ENCODE results near the gene EIF3K. TPM values are rescaled to one million over a fixed set of nuclear protein-coding genes. Genes with fewer than 3 reads are reported as not detected.

EIF3K gene
- total and polyA plus RNA-seq, 2 of the 13 experiments (the other 11 are each of a cell fraction or from before 2014, with no cell fraction given), result 179 to 258 TPM

DNA sequence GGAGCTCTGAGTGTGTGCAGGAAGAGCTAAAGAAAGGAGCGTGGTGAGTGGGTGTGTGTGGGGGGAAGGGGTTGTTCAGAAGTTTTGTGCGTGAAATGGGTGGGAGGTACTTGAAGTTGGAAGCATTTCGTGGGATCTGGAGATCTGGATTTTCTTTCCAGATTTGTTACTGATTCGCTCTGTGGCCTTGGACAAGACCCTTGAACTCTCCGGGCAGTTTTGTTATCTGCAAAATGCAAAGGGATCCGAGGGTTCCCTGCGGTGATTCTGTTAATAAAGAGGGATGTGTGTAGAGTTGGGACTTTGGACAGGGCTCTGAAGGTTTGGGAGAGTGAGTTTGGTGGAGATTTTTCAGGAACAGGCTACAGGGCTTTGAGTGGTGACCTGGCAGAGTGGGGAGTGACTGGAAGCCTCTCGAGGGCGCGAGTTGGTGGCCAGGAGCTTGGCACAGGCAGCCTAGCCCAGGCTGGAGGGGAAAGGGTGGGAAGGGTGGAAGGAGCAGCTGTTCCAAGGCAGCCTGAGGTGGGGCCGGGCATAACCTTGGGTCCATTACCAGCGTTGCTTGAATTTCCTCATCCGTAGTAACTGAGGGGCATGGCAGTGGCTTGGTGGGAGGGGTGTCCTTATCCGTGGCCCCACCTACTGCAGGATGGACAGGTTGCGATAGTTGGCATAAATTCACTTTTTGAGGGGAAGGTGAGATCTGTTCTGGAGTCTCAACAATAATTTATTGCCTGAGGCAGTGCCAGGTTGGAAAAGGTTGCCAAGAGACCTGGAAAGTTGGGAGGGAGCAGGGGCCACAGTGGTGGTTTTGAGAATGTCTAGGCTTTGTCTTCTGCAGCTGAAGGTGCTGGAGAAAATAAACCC is 30.6 kb downstream of the EIF3K start (continued):
- TF ChIP-seq THYN1 (CRISPR knock-in tag; IDR thresholded peaks at IDR 0.05; ENCODE audit: borderline replicate concordance, low read depth) (no peak), ZNF296 (CRISPR knock-in tag; conservative IDR thresholded peaks at IDR 0.05) (no peak), PHB2 (IDR thresholded peaks at IDR 0.05; ENCODE audit: partially characterized antibody) (no peak), ZSCAN12 (CRISPR knock-in tag; IDR thresholded peaks at IDR 0.05) (no peak), ZNF792 (CRISPR knock-in tag; IDR thresholded peaks at IDR 0.05) (no peak), KDM4B (CRISPR knock-in tag; IDR thresholded peaks at IDR 0.05) (no peak), NR1H2 (CRISPR knock-in tag; IDR thresholded peaks at IDR 0.05; ENCODE audit: borderline replicate concordance, low read depth) (no peak), ZFP62 (CRISPR knock-in tag; IDR thresholded peaks at IDR 0.05) (no peak), U2AF2 (IDR thresholded peaks at IDR 0.05; ENCODE audit: low read depth, low read length) (no peak), IRX3 (CRISPR knock-in tag; IDR thresholded peaks at IDR 0.05; ENCODE audit: borderline replicate concordance, low read depth) (no peak), ZFAT (CRISPR knock-in tag; conservative IDR thresholded peaks at IDR 0.05) (no peak), JUN (CRISPR knock-in tag; IDR thresholded peaks at IDR 0.05) (peak; percentile 59; the same call in 1 of the 2 replicates), SMARCC2 (IDR thresholded peaks at IDR 0.05) (no peak), ZMYM3 (CRISPR knock-in tag; IDR thresholded peaks at IDR 0.05) (no peak), SIX4 (CRISPR knock-in tag; IDR thresholded peaks at IDR 0.05) (no peak), ZNF737 (CRISPR knock-in tag; IDR thresholded peaks at IDR 0.05; ENCODE audit: borderline replicate concordance) (no peak), MAFG (CRISPR knock-in tag; IDR thresholded peaks at IDR 0.05) (no peak), ZNF720 (CRISPR knock-in tag; IDR thresholded peaks at IDR 0.05) (no peak), ZNF326 (CRISPR knock-in tag; IDR thresholded peaks at IDR 0.05; ENCODE audit: borderline replicate concordance) (no peak), KAT8 (CRISPR knock-in tag; IDR thresholded peaks at IDR 0.05) (peak; percentile 37; the same call in 1 of the 2 replicates)
- TF ChIP-seq, protein P1, sequence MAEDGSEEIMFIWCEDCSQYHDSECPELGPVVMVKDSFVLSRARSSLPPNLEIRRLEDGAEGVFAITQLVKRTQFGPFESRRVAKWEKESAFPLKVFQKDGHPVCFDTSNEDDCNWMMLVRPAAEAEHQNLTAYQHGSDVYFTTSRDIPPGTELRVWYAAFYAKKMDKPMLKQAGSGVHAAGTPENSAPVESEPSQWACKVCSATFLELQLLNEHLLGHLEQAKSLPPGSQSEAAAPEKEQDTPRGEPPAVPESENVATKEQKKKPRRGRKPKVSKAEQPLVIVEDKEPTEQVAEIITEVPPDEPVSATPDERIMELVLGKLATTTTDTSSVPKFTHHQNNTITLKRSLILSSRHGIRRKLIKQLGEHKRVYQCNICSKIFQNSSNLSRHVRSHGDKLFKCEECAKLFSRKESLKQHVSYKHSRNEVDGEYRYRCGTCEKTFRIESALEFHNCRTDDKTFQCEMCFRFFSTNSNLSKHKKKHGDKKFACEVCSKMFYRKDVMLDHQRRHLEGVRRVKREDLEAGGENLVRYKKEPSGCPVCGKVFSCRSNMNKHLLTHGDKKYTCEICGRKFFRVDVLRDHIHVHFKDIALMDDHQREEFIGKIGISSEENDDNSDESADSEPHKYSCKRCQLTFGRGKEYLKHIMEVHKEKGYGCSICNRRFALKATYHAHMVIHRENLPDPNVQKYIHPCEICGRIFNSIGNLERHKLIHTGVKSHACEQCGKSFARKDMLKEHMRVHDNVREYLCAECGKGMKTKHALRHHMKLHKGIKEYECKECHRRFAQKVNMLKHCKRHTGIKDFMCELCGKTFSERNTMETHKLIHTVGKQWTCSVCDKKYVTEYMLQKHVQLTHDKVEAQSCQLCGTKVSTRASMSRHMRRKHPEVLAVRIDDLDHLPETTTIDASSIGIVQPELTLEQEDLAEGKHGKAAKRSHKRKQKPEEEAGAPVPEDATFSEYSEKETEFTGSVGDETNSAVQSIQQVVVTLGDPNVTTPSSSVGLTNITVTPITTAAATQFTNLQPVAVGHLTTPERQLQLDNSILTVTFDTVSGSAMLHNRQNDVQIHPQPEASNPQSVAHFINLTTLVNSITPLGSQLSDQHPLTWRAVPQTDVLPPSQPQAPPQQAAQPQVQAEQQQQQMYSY (CRISPR knock-in tag; IDR thresholded peaks at IDR 0.05), result peak; percentile 66; the same call in 1 of the 2 replicates
- TF ChIP-seq, protein P2, sequence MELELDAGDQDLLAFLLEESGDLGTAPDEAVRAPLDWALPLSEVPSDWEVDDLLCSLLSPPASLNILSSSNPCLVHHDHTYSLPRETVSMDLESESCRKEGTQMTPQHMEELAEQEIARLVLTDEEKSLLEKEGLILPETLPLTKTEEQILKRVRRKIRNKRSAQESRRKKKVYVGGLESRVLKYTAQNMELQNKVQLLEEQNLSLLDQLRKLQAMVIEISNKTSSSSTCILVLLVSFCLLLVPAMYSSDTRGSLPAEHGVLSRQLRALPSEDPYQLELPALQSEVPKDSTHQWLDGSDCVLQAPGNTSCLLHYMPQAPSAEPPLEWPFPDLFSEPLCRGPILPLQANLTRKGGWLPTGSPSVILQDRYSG (CRISPR knock-in tag; IDR thresholded peaks at IDR 0.05), result no peak
- TF ChIP-seq, protein P3, sequence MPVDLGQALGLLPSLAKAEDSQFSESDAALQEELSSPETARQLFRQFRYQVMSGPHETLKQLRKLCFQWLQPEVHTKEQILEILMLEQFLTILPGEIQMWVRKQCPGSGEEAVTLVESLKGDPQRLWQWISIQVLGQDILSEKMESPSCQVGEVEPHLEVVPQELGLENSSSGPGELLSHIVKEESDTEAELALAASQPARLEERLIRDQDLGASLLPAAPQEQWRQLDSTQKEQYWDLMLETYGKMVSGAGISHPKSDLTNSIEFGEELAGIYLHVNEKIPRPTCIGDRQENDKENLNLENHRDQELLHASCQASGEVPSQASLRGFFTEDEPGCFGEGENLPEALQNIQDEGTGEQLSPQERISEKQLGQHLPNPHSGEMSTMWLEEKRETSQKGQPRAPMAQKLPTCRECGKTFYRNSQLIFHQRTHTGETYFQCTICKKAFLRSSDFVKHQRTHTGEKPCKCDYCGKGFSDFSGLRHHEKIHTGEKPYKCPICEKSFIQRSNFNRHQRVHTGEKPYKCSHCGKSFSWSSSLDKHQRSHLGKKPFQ (CRISPR knock-in tag; IDR thresholded peaks at IDR 0.05; ENCODE audit: insufficient replicate concordance), result no peak
- TF ChIP-seq, protein P4, sequence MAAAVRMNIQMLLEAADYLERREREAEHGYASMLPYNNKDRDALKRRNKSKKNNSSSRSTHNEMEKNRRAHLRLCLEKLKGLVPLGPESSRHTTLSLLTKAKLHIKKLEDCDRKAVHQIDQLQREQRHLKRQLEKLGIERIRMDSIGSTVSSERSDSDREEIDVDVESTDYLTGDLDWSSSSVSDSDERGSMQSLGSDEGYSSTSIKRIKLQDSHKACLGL (CRISPR knock-in tag; IDR thresholded peaks at IDR 0.05), result no peak

All from HepG2 (cell line).